ENCODE data around the gene PDE10A.

Gene PDE10A

GRCh38 chr6:165662749-165663376 is at the start of gene PDE10A:
Gene PDE10A, minus strand, starts transcription at chr6:165663241. Its CDS starts 430 bp downstream, at chr6:165662811.
- DNase-seq (ENCODE audit: extremely low read depth in 1 of 2, low read depth in 1 of 2): no peak

GRCh38 chr6:165708985-165709576 is 46.0 kb upstream of the PDE10A start:
- DNase-seq (ENCODE audit: extremely low read depth in 1 of 2, low read depth in 1 of 2): no peak

- DNase-seq (ENCODE audit: extremely low read depth in 1 of 2, low read depth in 1 of 2): no peak
Measured at GRCh38 chr6:165707067-165707853, 44.2 kb upstream of the PDE10A start.

GRCh38 chr6:165705941-165706340 is 42.9 kb upstream of the PDE10A start:
- DNase-seq (ENCODE audit: extremely low read depth in 1 of 2, low read depth in 1 of 2): no peak

- no peak for DNase-seq (ENCODE audit: extremely low read depth in 1 of 2, low read depth in 1 of 2)
Measured at GRCh38 chr6:165704045-165704748, 41.2 kb upstream of the PDE10A start.

- no peak for DNase-seq (ENCODE audit: extremely low read depth in 1 of 2, low read depth in 1 of 2)
Measured at GRCh38 chr6:165702669-165703068, 39.6 kb upstream of the PDE10A start.

GRCh38 chr6:165701564-165702354 is 38.7 kb upstream of the PDE10A start:
- DNase-seq (ENCODE audit: extremely low read depth in 1 of 2, low read depth in 1 of 2): no peak

- no peak for DNase-seq (ENCODE audit: extremely low read depth in 1 of 2, low read depth in 1 of 2)
Measured at GRCh38 chr6:165701005-165701404, 38.0 kb upstream of the PDE10A start.

- DNase-seq (ENCODE audit: extremely low read depth in 1 of 2, low read depth in 1 of 2): no peak
Measured at GRCh38 chr6:165698868-165699267, 35.8 kb upstream of the PDE10A start.

GRCh38 chr6:165697171-165697570 is 34.1 kb upstream of the PDE10A start:
- DNase-seq (ENCODE audit: extremely low read depth in 1 of 2, low read depth in 1 of 2): no peak

GRCh38 chr6:165695722-165696515 is 32.9 kb upstream of the PDE10A start:
- DNase-seq (ENCODE audit: extremely low read depth in 1 of 2, low read depth in 1 of 2): no peak

GRCh38 chr6:165694296-165694695 is 31.3 kb upstream of the PDE10A start:
- DNase-seq (ENCODE audit: extremely low read depth in 1 of 2, low read depth in 1 of 2): no peak

GRCh38 chr6:165692106-165692653 is 29.1 kb upstream of the PDE10A start:
- DNase-seq (ENCODE audit: extremely low read depth in 1 of 2, low read depth in 1 of 2): no peak

- no peak for DNase-seq (ENCODE audit: extremely low read depth in 1 of 2, low read depth in 1 of 2)
Measured at GRCh38 chr6:165689699-165690098, 26.7 kb upstream of the PDE10A start.

GRCh38 chr6:165686596-165687365 is 23.7 kb upstream of the PDE10A start:
- DNase-seq (ENCODE audit: extremely low read depth in 1 of 2, low read depth in 1 of 2): no peak

GRCh38 chr6:165685302-165685701 is 22.3 kb upstream of the PDE10A start:
- no peak for DNase-seq (ENCODE audit: extremely low read depth in 1 of 2, low read depth in 1 of 2)

- DNase-seq (ENCODE audit: extremely low read depth in 1 of 2, low read depth in 1 of 2): no peak
Measured at GRCh38 chr6:165684333-165684732, 21.3 kb upstream of the PDE10A start.

- no peak for DNase-seq (ENCODE audit: extremely low read depth in 1 of 2, low read depth in 1 of 2)
Measured at GRCh38 chr6:165680975-165681374, 17.9 kb upstream of the PDE10A start.

- no peak for DNase-seq (ENCODE audit: extremely low read depth in 1 of 2, low read depth in 1 of 2)
Measured at GRCh38 chr6:165679326-165679725, 16.3 kb upstream of the PDE10A start.

Measured in stimulated activated CD8-positive, alpha-beta memory T cell treated with anti-CD3 and anti-CD28 coated beads, Interleukin-7, amount 100 ng/mL, for 48 hours (primary cell).